Liver (tissue), 3 donors: ENCODE results near the gene SLC27A3.

Experiments
- ATF3 ChIP-seq: IDR thresholded peaks from 2 replicates; pipeline ENCODE4 v1.6.1; 2016; ENCODE audit warnings: antibody characterized with exemption
- CTCF ChIP-seq: fragments of 150-350 bp; IDR thresholded peaks from 2 replicates; pipeline ENCODE4 v1.5.1; 2017; ENCODE audit warnings: improper control_type of control experiment, low read depth, low read length; ENCODE audit not compliant: missing input control
- FOXA1 ChIP-seq: IDR thresholded peaks from 2 replicates; pipeline ENCODE4 v1.6.1; 2016; ENCODE audit warnings: antibody characterized with exemption
- GABPA ChIP-seq, 2 donors: IDR thresholded peaks in 1 of 2; conservative IDR thresholded peaks in 1 of 2; 2 replicates each; pipeline ENCODE4 v1.6.1; 2016; ENCODE audit warnings: antibody characterized with exemption in 2 of 2, mild to moderate bottlenecking in 1 of 2, moderate library complexity in 1 of 2
- HNF4A ChIP-seq, 2 donors: conservative IDR thresholded peaks; 2 replicates each; pipeline ENCODE4 v1.6.1; 2016; ENCODE audit warnings: antibody characterized with exemption in 2 of 2, mild to moderate bottlenecking in 2 of 2
- JUND ChIP-seq, 2 donors: IDR thresholded peaks; 2 replicates each; pipeline ENCODE4 v1.6.1; 2016; ENCODE audit warnings: antibody characterized with exemption in 2 of 2
- MAX ChIP-seq: IDR thresholded peaks from 2 replicates; pipeline ENCODE4 v1.6.1; 2016; ENCODE audit warnings: antibody characterized with exemption
- NR2F2 ChIP-seq: IDR thresholded peaks from 2 replicates; pipeline ENCODE4 v1.6.1; 2016; ENCODE audit warnings: antibody characterized with exemption
- RAD21 ChIP-seq, 2 donors: IDR thresholded peaks; 2 replicates each; pipeline ENCODE4 v1.6.1; 2016; ENCODE audit warnings: antibody characterized with exemption in 2 of 2, mild to moderate bottlenecking in 2 of 2
- RXRA ChIP-seq, 2 donors: IDR thresholded peaks; 2 replicates each; pipeline ENCODE4 v1.6.1; 2017 to 2018; ENCODE audit warnings: antibody characterized with exemption in 2 of 2, mild to moderate bottlenecking in 1 of 2
- TAF1 ChIP-seq: conservative IDR thresholded peaks from 2 replicates; pipeline ENCODE4 v1.6.1; 2016; ENCODE audit warnings: antibody characterized with exemption, mild to moderate bottlenecking
- YY1 ChIP-seq: IDR thresholded peaks from 2 replicates; pipeline ENCODE4 v1.6.1; 2016; ENCODE audit warnings: antibody characterized with exemption, mild to moderate bottlenecking
- ZBTB33 ChIP-seq: IDR thresholded peaks from 2 replicates; pipeline ENCODE4 v1.6.1; 2016; ENCODE audit warnings: antibody characterized with exemption
- donor health status: healthy.
- donor health status: healthy.

- TF ChIP-seq CTCF: no peak
- TF ChIP-seq JUND (IDR thresholded peaks at IDR 0.05): no peak
- TF ChIP-seq ATF3: no peak
- TF ChIP-seq TAF1: no peak
- TF ChIP-seq NR2F2: peak; percentile 53
- no peak for TF ChIP-seq YY1
- no peak for TF ChIP-seq MAX
- TF ChIP-seq HNF4A (conservative IDR thresholded peaks at IDR 0.05): no peak
- TF ChIP-seq RAD21 (IDR thresholded peaks at IDR 0.05): no peak
- no peak for TF ChIP-seq GABPA (IDR thresholded peaks at IDR 0.05 in 1 of 2, conservative IDR thresholded peaks at IDR 0.05 in 1 of 2)
- TF ChIP-seq FOXA1: no peak
- no peak for TF ChIP-seq ZBTB33
- no peak for TF ChIP-seq RXRA (IDR thresholded peaks at IDR 0.05)
Observed at GRCh38 chr1:153752072-153752471, 23.1 kb upstream of the SLC27A3 start.
